ENCODE measurements around the gene RAD52.

The RAD52 gene

DNA sequence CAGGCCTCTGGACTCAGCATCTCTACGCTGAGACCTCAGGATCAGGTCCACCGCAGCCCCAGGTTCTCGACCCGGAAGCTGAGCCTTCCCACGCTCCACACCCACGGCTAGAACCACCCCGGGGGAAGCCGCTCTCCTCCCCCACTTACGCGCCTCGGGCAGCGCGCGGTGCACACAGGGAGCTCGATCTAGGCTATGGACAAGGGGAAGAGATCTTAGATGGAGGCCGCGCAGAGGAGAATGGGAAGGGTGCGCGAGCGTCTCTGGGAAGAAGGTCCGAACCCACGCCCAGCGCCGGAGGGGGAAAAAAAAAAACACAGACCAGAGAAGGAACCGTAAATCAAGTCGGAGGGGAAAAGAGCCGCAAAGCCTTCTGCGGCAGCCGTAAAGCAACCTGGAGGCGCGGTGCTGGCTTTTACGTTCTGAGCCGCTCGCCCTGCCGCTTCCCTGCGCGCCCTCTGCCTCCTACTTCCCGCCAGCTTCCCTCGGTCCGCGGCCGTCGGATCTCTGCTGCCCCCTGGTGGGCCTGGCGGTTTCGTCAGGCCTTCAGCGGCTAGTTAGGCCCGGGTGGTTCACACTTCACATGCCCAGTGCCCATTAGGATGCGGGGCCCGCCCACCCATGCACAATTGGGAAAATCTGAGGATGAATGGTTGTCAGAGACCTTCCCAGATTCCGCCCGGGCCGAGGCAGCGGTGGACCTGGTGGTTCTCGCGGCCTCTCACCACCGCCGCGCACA lies at the start of gene RAD52:
TSS of gene RAD52 (minus strand) at position 242 of the 739 bp plus-strand sequence. CDS start 16,636 bp downstream, outside the sequence.
- DNase-seq, result peak; percentile 99

DNA sequence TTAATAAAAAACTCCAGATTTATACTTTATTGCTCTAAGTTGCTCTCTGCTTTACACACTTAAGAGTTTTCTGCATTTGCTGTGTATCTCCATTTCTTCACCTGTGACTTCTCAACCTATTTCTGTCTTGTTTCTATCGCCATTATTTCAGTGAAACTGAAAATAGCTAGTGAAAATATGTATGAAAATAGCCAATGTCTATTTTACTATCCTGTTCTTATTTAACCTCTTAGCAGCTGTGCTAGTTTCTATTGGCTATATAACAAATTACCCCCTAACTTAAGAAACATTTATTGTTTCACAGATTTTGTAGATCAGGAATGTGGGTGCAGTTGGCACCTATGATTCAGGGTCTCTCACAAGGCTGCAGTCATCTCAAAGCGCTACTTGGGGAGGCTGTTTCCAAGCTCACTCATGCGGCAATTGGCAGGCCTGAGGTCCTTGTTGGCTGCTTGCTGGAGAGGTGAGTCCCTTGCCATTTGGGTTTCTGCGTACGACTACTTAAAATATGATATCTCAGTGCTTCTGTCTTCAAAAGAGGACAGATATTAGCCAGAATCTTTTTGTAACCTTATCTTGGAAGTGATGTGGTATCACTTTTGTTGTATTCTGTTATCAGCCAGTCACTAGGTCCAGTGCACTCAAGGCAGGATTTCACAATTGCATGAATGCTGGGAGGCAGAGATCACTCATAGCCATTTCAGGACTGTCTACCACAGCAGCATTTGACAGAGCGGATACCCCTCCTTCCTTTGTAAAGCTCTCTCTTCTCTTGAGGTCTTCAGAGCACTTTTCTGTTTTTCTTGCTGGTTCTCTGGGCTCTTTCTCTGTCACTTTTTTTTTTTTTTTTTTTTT lies 48.8 kb upstream of the RAD52 start:
- no peak for DNase-seq

DNA sequence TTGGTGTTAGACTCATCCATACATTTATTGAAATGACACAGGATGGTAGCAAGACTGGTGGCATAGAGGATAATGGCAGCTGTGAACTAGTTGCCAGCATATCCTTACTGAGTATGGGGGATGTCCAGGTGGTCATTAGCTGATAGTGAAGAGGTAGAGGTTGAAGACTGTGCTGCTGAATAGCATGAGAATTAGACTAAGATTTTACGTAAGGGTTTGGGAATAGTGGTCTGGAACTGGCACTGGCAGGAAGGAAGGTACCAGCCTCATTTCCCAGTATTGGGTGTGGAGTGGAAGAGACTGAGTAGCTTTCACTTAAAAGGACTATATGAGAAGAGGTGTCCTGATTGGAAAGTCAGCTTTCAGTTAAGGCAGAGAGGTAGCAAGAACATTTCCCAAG lies 48.0 kb upstream of the RAD52 start:
- DNase-seq, result no peak

DNA sequence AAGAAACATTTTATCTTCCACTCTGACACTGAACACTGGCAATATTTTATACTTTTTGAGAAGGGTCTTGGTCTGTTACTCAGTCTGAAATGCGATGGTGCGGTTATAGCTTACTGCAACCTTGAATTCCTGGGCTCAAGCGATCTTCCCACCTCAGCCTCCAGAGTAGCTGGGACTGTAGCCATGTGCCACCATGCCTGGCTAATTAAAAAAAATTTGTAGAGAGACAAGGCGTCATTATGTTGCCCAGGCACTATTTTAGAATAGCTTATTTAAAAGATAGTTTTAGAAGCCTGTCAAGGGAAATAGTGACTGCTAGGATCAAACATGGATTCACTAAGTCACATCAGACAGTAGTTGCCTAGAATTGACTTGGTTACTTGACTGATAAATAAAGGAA lies 47.4 kb upstream of the RAD52 start:
- DNase-seq, result no peak

DNA sequence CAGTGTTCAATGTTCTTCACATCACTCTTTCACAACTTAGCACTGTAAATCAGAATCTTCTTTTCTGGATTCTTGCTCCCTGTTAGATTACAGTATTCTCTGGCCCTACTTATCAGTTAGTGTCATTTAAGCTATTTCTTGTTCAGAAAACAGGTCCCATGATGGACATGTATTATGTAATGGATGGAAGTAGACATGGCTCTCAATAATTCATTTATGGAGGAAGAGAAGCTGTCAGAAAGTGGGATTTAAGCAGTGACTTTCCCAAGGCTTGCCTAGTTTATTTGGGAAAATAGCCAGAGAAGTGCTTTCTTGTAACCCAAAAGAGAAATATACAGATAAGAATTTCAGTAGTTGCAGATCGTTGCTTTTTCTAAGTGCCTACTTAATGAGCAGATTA lies 43.2 kb upstream of the RAD52 start:
- DNase-seq, result no peak

DNA sequence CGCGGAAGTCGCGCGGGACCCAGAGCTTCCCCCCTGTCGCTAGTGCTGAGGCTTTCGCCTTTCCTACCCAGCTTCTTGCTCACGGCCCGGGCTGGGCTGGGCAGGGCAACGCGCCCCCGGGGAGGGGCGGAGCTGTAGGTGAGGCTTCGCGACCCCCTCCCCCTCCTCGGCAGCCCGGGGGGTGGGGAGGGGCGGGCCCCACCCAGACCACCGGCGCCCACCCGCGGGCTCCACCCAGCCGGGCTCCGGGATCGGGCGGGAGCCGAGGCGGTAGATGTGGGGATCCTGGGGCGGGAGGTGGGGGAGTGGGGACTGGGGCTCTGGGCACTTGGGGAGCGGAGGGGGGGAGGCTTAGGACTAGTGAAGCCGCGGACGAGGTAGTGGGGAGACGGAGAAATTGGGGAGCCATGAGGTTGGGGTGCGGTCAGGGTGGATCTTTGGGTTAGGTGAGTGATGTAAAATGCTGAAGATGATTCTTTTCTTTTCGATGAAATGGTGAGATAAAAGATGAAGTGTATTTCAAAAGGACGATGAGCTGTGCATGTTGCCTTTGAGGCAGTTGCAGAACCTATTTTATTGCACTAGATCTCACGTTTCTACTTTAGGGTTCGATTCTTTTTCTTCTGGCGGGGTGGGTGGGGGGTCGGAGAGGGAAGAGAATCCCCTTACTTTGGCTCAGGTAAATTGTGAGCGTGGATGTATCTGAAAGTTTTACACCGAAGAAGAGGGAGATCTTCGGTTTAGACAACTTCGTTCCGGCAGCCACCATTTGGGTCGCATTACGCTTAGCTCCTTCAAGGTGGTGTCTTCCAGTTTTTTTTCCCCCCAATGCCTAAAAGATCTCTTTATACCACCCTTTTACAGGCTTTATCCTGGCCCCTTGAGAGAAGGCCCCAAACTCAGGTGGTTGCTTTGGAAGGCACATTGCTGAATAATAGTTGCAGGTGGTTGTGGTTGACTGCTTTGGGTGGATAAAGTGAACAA lies 42.1 kb upstream of the RAD52 start:
- no peak for DNase-seq

DNA sequence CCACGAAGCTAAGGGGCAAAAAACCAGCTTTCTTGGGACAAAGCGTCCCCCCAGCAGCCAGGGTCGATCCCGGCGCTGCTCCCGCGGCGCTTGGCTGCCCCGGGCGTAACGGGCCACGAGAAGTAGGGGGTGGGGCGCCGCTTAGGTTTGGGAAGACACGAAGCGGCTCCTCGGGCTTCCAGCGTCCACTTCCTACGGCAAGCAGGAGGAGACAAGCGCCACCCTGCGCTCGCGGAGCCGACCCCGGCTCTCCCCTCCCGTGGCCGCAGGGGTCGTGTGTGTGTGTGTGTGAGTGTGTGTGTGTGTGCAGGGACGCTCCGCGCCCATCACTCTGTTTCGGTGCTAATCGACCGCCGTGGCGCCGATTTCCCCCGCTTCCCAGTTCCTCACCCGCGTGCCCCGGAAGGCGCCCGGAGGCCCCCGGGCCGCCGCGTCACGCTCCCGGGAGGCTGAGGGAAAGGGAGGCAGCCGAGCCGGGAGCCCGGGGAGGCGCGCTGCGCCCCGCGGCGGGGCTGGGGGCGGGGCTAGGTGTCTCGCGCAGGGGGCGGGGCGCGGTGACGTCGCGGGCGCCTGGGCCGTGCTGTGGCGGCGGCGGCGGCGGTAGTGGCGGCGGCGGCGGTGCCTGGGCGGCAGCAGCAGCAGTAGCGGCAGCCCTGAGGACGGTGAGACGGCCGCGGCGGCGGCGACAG lies 41.3 kb upstream of the RAD52 start, which contains the start of gene ERC1:
TSS of gene ERC1 (plus strand) at position 563 of the 689 bp plus-strand sequence. CDS start 36,681 bp downstream, outside the sequence.
- DNase-seq, result peak; percentile 70

DNA sequence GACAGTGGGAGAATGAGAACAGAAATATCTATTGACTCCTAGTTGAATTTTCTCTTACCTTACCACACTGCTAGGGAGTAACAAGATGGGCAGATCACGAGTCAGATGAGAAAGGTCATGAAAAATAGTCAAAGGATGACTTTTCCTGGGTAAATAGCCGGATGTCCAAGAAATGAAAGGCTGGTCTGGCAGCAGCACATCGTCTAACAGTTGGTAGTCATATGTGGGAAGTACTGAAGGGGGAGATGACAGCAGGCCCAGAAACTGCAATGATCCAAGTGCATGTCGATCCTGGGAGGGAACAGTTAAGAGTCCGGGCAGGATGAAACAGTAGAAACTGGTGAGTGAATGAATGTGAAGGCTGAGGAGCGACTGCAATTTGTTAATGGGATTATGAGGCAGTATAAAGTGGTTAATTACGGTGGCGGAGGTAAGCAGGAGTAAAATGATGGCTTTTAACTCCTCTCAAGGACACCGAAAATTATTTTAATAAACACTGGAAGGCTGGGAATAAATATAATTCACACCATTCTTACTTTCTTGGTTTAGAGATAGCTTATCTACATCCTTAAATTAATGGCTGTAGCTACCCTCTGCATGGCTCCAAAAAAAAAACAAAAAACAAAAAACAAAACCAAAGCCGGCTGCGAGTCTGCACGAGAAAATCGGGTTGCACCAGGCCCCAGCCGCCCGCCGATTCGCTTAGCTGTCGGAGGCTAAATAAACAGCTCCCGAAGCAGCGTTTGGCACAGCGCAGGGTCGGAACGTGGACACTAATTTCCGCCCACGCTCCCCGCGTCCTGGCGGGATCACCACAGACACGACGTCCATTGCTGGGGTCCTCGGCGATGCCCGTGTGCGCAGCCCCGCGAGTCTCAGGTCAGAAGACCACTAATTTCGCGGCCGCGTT lies 40.5 kb upstream of the RAD52 start:
- peak; percentile 60 for DNase-seq

DNA sequence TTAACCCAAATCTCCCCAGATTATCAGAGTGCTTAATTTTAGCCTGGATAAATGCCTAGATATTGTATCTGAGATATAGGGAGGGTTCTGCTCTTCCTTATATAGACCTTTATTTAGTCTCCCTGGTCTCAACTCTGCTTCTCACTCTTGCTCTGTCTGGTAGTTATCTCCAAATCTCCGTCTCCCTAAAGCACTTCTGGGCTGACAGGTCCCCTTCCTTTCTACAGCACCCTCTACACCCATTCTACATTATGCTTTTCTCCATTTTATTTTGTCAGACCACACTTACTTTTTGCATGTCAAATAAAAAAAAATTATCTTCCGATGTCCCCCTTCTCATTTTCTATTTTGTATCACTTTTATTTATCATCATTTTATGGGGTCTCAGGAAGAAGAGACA lies 39.6 kb upstream of the RAD52 start:
- no peak for DNase-seq

DNA sequence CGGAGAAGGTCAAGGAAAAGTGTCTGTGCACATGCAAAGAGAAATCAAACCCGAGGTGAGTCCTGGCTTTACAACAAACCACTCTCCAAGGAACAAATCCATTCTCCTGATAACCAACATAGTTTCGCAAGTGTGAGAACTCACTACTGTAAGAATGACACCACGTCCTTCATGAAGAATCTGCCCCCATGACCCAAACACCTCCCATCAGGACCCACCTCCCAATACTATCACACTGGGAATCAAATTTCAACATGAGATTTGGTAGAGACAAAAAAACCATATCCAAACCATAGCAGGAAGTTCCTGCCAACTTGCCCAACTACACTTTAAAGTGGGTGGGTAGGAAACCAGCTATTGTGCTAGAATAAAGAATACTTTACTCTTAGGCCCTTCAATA lies 39.2 kb upstream of the RAD52 start:
- DNase-seq, result no peak

DNA sequence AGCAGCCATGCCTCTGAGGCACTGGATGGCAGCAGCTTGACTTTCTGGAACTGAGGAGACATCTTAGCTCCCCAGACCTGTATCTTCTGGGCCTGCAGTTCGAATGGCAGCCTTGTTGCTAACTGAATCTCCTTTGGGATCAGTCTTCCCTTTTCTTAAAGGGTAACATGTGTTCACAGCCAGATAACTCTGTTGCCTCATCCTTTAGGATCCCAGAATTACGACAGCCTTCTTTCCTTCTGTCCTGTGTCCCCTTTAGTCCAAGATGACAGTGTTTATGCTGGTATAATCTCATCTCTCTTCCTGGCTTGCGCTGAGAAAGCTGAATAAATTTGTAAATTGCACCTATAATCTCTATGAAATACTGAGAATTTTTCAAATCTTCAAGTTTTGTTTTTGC lies 32.5 kb upstream of the RAD52 start:
- DNase-seq, result no peak

DNA sequence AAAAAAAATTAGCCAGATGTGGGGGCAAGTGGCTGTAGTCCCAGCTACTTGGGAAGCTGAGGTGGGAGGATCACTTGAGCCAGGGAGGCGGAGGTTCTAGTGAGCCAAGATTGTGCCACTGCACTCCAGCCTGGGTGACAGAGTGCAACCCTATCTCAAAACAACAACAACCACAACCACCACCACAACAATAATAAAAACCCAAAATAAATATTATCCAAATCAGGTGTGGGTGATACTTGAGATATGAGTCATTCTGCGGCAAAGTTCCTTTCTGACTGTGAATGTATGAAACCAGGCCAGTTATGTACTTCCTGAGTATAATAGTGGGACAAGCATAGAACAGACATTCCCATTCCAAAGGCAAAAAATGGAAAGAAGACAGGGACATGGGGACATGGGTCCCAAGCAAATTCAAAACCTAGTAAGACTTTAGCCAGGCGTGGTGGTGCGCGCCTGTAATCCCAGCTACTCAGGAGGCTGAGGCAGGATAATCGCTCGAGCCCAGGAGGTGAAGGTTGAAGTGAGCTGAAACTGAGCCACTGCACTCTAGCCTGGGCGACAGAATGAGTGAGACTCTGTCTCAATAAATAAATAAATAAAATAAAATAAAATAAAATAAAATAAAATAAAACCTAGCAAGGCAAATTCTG lies 31.8 kb upstream of the RAD52 start:
- no peak for DNase-seq

DNA sequence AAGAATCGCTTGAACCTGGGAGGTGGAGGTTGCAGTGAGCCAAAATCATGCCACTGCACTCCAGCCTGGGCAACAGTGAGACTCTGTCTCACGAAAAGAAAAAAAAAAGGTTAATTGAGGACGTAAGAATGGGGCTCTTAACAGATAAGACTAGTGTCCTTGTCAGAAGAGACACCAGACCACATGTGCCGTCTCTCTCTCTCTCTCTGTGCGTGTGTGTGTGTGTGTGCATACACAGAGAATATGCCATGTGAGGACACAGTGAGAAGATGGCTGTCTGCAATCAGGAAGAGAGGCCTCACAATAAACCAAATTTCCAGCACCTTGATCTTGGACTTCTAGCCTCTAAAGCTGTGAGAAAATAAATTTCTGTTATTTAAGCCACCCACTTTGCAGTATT lies 29.9 kb upstream of the RAD52 start:
- DNase-seq, result no peak

DNA sequence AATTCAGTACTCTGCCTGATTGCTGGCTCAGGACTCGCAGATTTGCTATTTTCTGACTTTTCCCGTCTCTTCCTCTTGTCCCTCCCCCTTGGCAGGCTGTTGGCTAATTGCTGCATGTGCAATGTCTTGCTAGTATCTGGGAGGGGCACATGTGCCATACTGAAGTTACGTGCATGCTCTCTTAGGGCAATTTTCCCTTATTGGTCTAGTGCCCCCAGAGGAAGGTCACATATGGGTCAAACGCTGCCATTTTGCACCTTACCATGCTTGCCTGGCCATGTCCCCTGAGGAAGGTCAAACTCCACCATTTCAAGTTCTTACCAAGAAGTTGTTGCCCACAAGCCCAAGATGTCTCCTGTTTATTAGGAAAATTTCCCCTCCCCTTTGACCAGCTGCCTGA lies 27.7 kb upstream of the RAD52 start:
- DNase-seq, result no peak

DNA sequence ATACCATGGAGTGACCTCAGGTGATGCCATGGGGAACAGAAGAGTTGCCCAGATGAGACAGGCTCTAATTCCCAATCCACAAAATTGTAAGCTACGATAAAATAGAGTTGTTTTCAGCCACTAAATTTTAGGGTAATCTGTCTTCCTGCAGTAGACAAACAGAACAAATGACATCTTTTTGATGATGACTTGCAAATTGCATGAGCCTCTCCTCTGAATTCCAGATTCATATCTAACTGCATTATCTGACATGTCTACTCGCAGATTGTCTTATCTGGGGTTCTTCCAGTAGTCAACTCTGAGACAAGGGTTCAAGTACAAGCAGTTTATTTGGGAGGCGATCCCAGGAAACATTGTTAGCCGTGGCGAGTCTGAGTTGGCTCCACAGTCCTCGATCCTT lies 27.1 kb upstream of the RAD52 start:
- no peak for DNase-seq

DNA sequence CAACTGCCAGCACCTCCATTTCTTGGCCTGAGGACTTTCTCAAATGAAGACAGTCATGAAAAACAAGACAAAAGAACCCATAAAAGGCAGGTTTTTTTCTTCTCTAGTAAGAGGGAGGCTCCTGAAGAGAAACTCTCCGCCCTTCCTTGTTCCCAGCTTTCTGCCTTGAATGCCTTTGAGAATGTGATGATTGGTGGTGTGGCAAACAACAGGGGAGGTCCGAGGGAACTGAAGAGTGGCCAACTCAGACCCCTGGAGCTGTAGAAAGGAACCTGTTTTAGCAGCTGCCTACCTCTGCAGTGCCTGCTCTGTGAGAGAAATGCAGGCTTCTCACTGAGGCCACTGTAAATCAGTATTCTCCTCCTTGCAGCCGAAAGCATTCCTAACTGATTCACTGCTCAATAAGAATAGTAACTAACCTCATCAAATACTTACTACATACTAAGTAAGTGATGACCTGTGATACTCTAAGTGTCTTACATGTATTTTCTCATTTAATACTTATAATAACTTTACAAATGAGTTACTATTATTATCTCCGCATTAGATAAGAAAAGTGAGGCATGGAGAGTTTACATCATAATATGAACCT lies 24.9 kb upstream of the RAD52 start:
- no peak for DNase-seq

DNA sequence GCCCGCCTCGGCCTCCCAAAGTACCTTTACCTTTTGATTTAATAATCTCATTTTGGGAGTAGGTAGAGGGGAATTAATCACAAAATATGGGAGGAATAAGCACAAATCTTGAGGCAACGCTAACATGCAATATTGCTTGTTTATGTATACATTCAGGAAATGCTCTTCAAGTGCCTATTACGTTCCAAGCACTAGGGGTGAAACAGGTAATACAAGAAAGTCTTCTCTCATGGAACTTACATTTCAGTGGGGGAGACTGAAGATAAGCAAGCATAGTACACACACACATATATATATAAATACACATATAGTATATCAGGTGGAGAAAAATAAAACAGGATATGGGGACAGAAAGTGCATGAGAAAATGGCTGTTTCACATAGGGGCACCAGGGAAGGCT lies 22.5 kb upstream of the RAD52 start:
- no peak for DNase-seq

DNA sequence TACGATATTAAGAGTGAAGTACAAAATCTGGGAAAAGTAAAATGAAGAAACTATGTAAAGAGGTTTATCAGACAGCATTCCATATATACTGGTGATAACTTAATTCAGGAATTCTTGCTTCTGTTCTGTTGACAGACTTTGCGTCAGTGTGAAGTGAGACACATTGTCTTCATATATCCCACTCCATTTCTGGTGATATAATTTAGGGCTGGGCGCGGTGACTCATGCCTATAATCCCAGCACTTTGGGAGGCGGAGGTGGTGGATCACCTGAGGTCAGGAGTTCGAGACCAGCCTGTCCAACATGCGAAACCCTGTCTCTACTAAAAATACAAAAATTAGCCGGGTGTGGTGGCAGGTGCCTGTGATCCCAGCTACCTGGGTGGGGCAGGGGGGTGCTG lies 20.3 kb upstream of the RAD52 start:
- DNase-seq, result no peak

DNA sequence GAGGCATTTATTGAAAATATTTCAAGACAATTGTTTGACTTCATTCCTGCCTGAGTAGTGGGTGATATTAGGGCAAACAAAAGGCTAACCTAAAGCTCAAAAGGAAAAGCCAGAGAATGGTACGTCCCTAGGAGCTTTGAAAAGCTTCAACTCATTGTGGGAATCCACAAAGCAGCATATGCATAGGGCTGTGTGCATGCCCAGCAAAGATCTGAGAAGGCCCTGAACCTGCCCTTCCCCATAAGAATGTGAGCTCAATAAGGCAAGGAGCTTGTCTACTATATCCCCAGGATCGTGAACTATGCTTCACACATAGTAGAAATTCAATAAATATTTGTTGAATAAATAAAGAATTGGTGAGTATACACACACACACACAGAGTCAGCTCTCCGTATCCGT lies 19.1 kb upstream of the RAD52 start:
- no peak for DNase-seq

DNA sequence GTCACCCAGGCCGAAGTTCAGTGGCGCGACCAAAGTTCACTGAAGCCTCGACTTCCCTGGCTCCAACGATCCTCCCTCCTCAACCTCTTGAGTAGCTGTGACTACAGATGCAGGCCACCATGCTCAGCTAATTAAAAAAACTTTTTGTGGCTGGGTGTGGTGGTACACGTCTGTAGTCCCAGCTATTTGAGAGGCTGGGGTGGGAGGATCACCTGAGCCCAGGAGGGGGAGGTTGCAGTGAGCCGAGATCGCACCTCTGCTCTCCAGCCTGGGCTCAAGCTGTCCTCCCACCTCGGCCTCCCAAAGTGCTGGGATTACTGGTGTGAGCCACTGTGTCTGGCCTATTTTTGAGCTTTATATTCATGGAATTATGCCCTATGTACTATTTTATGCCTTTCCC lies 18.1 kb upstream of the RAD52 start:
- DNase-seq, result no peak

Data from NCI-H1417 treated with DMSO at 0.1 percent for 48 hours (cell line).